Coronary artery (tissue), 2 donors: ENCODE results near the gene TRPC5OS.

Experiments
- DNase-seq: peaks from one replicate; pipeline ENCODE4 v3.0.0-alpha.2; 2017; ENCODE audit warnings: low spot score
- H3K27ac ChIP-seq, 2 donors: fragments of 200-600 bp; sonication (generic); one replicate each; pipeline ENCODE4 v1.5.1; 2016 to 2019
- H3K4me3 ChIP-seq: fragments of 200-600 bp; sonication (generic); 2 replicates; pipeline ENCODE4 v1.5.1; 2016; ENCODE audit warnings: mild to moderate bottlenecking, moderate library complexity
- CTCF ChIP-seq: fragments of 200-600 bp; sonication (generic); IDR thresholded peaks from one replicate; pipeline ENCODE4 v1.5.1; 2019; ENCODE audit warnings: antibody characterized with exemption

TRPC5OS gene

DNA sequence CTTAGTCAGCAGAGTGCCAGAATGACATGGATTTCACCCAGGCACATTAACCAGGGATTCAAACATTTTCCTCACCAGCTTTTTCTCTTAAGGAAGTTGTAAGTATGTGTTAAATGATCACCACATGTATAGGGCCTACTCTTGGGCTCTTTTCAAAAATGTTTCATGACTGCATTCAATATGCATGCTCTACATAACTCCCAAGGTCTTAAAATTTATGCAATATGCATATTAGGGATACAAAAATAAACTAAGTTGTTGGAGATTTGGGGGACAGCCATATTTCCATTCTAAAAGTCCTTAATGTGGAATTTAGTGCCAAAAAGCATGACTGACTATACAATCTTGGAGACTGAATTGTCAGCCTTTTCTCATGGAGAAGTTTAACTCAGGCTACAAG lies 25.0 kb upstream of the TRPC5OS start:
- TF ChIP-seq CTCF, result no peak
- Histone ChIP-seq H3K27ac (no peak overlapping the region), H3K4me3 (no peak overlapping the region)
- DNase-seq, result no peak

DNA sequence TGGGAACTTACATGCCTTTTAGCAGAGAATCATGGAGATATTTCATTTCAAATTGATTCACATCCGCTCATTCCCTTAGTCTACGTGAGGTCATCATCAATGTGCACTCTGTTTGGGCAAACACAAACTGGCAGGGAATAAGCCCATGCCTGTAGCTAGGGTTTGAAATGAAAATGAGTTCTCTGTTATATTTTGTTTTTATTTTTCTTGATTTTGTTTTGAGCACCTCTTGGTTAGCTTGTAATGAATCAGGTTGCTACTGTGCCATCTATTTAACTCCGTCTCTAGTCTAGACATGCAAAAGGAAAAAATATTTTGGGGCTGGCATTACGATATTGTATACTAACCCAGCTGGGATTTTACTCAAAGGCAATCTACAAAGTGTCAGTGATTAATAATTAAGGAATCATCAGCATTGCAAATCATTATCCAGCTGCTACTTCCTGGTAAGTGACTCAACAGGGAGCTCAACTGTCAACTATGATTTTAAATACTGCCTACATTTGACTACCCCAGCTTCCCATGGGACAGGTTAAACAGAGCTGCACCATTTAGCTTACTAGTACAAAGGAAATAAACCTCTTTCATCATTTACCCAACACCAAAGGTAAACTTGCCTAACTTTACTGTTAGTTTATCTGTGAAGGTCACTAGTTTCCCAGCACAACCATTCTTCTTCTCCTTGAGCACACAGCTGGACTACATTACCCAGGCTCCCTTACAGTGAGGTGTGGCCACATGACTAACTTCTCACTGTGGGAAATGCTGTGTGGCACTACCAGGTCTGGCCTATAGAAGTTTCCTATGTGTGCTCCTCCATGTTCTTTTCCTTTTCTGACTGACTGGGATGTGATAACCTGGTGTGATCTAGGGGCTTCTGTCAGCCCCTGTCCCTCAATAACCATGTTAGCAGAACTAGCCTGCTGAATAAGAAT lies 21.2 kb upstream of the TRPC5OS start:
- H3K27ac ChIP-seq, result no peak overlapping the region
- DNase-seq, result no peak
- no peak for TF ChIP-seq CTCF
- no peak overlapping the region for H3K4me3 ChIP-seq

GRCh38 chrX:111857534-111858060 lies 18.4 kb upstream of the TRPC5OS start:
- Histone ChIP-seq H3K27ac (no peak overlapping the region), H3K4me3 (no peak overlapping the region)
- no peak for TF ChIP-seq CTCF
- no peak for DNase-seq

DNA sequence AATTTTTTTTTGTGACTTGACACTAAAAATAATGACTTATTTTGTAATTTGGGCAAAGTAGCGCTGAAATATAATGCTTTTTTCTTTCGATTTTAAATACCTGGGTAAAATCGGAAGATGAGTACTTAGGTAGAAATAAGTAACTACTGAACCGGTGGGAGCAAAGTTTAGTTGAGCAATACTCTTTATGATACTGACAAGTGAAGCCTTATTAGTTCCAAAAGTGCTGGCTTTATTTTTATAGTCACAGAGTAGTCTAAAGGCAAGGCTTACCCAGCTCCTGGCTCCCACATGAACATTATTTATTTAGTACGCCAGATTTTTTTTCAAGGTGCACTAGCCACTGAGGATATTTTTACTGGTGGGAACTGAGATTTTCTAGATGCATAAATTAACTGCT lies 14.4 kb upstream of the TRPC5OS start:
- H3K27ac ChIP-seq, result no peak overlapping the region
- no peak overlapping the region for H3K4me3 ChIP-seq
- TF ChIP-seq CTCF, result no peak
- DNase-seq, result no peak

DNA sequence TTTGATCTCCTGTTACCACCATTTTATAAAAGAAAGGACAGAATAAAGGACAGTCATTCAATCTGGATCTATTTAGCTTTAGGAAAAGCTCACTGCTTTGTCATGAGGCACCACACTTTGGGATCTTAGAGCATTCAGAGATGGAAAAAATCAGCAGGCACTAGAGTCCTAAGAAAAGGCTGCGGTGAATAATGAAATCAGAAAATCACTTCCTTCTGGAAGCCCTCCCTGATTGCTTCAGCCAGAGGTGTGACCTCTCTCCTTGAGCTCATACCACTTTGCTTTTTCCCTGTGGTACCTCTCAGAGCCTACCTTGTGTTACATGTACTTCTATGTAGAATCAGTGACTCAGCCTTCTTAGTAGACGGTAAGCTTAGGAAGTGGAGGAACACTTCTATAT lies 8.7 kb upstream of the TRPC5OS start:
- TF ChIP-seq CTCF, result no peak

GRCh38 chrX:111868726-111869638 lies 7.0 kb upstream of the TRPC5OS start:
- no peak overlapping the region for H3K27ac ChIP-seq
- no peak for DNase-seq
- no peak overlapping the region for H3K4me3 ChIP-seq
- no peak for TF ChIP-seq CTCF

More for the DNA sequence above, 8.7 kb upstream of the TRPC5OS start:
- Histone ChIP-seq H3K4me3 (no peak overlapping the region), H3K27ac (no peak overlapping the region)
- no peak for DNase-seq
